Ishikawa (cell line): ENCODE data around the gene CLCN2.

Source experiments
- REST ChIP-seq: IDR thresholded peaks from 2 replicates; pipeline ENCODE4 v1.6.1; 2012; ENCODE audit warnings: low read depth, mild to moderate bottlenecking
- ZBTB7A ChIP-seq: IDR thresholded peaks from 2 replicates; pipeline ENCODE4 v1.6.1; 2012; ENCODE audit warnings: low read depth
- TF ChIP-seq, protein P1 (sequence below): IDR thresholded peaks from 2 replicates; pipeline ENCODE4 v1.6.1; 2012

DNA sequence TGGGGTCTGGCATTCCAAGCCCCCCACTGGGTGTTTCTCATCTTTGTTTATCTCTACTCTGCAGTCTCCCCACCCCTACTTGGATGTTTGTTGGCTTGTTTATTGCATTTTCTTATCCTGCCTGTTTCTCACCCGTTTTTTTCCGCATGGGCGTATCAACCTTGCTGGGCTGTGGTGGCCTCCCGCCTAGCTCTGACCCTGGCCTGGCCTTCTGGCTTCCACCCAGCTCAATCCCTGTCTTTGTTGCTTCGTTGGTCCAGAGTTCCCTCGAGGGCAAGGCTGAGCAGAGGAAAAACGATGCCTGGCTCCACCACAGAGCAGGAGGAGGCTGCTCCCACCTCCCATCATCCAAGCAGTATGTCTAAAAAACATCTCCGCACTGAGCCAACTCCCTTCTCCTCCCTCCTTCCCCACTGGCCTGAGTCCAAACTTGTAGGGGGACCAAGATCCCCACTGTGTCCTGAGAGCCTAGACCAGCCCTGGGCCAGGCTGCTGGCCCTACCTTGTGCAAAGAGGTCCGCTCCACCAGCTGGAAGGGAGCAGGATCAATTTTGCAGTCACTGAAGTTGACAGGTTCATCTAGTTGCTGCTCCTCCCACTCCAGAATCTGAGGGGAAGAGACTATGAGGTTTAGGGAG, 9.8 kb downstream of the CLCN2 start:
- TF ChIP-seq REST (no peak), ZBTB7A (no peak)
- TF ChIP-seq, protein P1, sequence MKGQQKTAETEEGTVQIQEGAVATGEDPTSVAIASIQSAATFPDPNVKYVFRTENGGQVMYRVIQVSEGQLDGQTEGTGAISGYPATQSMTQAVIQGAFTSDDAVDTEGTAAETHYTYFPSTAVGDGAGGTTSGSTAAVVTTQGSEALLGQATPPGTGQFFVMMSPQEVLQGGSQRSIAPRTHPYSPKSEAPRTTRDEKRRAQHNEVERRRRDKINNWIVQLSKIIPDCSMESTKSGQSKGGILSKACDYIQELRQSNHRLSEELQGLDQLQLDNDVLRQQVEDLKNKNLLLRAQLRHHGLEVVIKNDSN = no peak
